Left hindlimb (tissue), 1 donor: ENCODE results near the gene SLC25A33.
A peak's percentile ranks its signal among the peaks of the same experiment; 100 is the strongest.

Experiments used
- DNase-seq: peaks from one replicate; pipeline ENCODE4 v3.0.0-alpha.2; 2018

Gene SLC25A33

DNA sequence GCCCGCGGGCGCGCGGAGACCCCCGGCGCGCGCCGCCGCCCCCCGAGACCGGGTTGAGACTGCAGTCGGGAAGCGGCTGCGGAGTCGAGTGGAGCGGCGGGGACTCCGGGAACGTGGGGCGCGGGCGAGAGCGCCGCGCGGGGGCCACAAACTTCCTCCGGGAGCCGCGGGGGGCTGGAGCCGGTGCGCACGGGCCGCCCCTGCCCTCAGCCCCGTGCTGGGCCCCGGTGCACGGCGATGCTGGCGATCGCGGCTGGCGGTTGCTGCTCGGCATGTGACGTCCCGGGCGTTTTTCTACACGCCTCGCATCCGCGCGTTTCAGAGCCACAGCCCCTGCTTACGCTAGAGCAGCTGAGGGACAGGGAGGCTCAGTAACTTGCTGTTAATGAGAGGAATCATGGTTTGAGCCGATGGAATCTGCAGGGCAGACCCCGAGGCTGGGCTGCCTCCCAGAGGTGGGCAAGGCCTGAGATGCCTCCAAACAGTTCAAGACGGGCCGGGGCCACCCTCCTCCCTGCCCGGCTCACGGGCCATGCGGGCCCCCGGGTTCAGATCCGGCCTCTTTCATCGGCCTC lies 50.0 kb downstream of the SLC25A33 start:
- DNase-seq, result no peak

GRCh38 chr1:9589719-9590157 lies 50.5 kb downstream of the SLC25A33 start:
- DNase-seq, result no peak

GRCh38 chr1:9590201-9590600 lies 50.9 kb downstream of the SLC25A33 start:
- DNase-seq, result no peak

DNA sequence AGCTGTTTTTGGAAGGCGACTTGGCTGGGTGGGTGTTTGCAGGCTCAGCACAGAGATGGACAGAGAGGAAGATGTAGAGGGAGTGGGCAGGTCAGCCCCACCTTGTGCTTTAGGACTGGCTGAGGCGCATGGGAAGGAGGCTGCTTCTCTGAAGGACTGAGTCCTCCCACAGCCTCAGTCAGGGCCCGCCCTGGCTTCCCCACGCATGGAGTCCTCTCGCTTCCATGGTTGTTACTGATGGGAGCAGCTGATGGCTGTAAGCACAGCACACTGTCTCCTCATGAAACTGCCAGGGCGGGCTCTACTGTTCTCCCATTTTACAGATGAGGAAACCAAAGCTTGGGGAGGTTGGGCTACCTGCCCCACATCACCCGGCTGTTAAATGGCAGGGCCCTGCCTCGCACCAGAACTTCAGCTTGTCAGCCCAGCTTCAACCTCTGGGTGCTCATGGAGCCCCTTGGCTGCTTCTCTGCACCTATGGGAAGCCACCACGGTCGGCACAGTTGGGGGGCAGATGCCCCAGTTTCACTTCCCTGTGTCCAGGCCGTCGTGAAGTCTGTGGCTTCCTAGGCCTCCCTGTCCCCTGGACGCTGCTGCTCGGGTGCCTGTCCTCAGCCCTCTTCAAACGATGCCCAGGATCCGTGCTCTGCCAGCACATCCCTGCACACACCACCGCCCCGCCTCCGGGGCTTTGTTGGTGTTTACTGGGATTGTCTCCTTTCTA lies 51.8 kb downstream of the SLC25A33 start:
- no peak for DNase-seq

DNA sequence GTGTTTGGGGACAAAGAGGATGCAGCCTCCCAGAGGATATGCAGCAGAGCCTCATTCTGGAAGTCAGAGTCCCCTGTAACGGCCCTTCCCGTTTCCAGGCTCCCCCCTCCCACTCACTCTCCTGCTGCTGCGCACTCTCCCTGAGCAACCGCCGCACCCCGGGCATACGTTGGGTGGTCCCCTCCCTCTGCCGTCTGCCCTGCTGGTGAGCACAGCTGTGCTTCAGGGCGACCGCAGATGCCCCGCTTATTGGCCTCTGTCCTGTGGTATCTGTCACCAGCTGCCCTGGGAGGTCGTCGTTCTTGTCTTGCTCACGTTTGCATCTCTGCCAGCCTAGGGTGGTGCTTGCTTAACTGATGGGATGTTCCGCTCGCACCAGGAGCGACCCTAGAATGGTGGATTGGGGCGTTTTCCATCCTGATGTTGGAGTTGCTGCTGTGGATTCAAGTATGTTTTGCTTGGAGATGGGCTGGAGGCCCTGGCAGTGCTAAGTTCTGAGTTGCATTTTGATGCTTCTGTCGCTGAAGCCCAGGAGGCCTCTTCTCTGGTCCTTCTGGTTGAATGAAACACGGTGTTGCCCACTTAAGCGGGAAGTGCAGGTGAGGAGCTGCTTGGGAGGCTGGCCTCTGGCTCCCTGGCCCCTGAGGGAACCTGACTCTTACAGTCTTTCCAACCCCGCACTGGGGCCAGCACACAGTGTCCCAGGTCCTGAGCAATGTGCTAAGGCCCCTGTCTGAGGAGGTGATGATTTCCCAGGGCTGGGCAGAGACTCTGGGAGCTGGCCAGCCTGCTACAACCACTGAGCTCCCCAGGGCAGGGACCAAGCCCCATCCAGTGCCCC lies 52.6 kb downstream of the SLC25A33 start:
- DNase-seq, result no peak

DNA sequence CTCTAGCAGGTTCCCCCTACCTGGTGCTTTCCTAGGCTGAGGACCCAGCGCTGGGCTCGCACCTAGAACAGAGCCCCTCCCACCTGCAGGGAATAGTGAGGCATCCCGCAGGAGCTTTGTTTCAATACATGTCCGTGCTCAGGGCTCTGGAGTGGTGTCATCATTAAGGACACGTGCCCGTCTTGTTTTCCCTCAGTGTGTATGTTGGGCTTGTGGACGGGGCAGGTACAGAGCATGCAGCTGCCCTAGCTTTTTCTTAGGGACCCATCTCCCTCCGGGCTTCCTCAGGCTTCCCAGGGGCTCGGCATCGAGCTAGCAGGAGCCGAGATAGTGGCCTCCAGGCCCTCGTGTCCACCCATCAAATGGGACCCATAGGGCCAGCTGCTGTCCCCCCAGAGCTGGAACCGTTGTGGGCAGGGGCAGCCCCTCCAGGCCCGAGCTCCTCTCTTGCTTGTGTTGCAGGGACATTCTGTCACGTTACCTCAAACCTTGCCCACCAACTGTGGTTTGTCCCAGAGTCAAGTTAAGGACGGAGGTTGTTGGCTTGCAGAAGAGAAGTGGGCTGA lies 53.3 kb downstream of the SLC25A33 start:
- no peak for DNase-seq

DNA sequence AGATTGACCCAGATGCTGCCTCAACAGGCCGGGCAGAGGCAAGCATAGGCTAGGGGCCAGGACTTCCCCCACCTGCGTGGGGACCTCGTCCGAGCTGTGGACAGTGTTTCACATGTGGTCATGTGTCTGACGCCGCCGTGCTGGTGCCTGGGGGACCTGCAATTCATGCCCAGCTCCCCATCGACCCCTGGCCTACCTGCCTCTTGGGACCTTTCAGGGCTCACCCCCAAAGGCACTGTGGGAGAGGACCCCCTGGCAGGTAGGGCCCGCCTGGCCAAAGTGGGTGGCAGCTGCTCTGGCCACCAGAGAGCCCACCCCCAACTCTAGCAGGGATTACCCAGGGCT lies 53.9 kb downstream of the SLC25A33 start:
- no peak for DNase-seq

- DNase-seq, result peak; percentile 80
These were observed 54.5 kb downstream of the SLC25A33 start for GRCh38 chr1:9593492-9594465.

DNA sequence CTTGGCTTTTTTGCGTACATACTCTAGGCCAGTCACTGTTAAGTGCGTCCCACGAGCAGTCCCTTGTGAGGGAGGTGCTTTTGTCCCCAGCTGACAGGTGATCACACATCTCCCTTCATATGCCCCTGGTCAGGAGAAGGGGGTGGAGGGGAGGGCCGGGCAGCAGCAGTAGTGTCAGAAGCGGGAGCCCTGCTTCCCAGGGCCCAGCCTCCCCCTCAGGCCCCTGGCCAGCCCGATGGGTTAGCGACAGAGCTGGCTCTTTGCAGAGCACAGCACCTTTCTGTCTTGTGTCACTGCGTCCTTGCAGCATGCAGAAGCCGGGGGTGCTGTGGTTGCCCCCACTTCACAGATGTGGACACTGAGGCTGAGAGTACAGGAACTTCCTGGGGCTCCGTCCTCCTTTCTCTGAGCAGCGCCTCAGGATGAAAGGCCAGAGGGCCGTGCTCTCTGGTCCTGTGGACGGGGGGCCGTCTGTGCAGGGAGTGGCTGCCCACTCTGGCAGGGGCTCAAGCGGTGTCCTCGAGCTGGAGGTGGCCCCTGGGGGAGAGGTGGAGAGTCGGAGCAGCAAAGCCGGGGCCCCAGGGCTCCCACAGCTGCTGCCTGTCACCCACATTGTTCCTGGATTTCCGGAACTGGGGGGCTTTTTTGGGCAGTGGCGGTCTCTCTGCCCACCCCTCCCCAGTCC lies 55.3 kb downstream of the SLC25A33 start:
- no peak for DNase-seq

- no peak for DNase-seq
These were observed 56.1 kb downstream of the SLC25A33 start for GRCh38 chr1:9595156-9595967.

DNA sequence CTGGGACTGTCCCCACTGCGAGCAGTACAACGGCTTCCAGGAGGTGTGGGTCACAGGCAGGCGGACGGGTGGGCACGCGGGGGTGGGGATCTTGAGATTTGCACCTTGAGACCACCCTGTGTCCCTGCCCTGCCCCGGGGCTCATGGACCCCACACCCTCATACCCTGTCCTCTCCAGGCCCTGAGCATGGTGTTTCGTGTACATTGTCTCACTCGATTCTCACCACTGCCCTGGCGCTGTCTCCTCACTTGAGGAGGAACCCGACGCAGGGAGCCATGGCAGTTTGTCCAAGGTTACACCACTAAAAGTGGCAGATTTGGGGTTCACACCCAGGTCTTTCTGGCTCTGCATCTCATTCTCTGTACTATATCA lies 56.7 kb downstream of the SLC25A33 start:
- no peak for DNase-seq

DNA sequence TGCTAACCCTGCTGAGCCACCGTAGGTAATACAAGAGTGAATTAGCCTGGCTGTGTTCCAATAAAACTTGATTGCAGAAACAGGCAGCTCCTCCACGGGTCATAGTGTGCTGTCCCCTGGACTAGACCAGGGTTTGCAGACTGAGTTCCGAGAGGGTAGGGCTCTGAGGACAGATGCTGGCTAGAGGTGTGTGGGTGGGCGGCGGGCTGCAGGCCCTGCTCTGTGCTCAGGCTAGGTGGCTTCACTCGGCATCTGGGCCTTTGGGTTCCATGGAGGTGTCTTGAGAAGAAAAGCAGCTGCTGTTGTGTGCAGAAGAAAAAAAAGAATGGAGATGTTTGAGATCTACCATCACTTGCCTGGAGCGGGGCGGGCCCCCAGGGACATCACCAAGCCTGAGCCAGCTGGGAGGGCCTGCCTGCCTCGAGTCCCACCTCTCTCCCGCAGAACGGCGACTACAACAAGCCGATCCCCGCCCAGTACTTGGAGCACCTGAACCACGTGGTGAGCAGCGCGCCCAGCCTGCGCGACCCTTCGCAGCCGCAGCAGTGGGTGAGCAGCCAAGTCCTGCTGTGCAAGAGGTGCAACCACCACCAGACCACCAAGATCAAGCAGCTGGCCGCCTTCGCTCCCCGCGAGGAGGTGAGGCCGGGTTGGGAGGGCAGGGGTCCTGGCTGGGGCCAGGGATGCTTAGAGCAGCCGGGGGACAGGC lies 57.3 kb downstream of the SLC25A33 start:
- DNase-seq, result no peak

DNA sequence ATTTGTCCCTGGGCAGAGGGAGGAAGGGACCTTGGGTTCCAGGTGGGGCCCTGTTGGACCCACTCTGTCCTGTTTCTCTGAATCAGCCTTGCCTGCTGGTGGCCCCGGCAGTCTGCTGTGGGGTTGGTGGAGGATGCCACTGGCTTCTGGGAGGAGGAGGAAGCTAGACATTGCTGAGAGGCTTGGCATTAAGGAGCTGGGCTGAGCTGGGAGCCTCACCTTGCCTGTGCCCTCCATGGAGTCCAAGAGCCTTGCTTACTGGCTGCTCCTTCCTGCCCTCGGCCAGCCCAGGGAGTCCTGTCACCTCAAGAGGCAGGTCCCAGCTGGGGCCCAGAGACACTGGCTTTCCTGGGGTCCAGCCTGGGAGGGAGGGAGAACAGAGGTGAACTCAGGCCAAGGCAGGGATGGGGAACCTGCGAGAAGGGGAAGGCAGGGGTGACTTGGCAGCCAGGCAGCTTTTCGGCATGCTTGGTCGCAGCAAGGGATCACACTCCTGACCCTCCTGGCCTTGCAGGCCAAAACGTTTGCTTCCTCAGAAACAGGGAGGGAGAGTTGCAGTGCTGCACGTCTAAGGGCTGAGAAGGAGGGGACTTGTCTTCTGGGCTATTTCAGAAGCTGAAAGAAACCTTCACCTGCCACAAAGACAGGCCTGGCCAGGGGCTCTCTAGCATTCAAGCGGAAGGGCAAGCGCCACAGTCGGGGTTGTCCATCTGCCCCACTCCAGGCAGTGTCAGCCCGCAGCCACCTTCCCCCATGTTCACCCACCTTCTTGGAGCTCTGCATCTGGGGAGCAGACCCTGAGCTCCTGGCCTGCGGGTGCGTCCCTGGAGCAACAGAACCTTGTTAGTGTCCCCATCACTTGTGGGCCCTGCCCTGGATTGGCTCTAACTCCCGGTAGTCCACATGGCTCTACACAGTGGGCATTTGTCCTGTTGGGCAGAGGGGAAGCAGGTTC lies 58.4 kb downstream of the SLC25A33 start:
- no peak for DNase-seq

GRCh38 chr1:9598316-9598700 lies 59.0 kb downstream of the SLC25A33 start:
- no peak for DNase-seq

DNA sequence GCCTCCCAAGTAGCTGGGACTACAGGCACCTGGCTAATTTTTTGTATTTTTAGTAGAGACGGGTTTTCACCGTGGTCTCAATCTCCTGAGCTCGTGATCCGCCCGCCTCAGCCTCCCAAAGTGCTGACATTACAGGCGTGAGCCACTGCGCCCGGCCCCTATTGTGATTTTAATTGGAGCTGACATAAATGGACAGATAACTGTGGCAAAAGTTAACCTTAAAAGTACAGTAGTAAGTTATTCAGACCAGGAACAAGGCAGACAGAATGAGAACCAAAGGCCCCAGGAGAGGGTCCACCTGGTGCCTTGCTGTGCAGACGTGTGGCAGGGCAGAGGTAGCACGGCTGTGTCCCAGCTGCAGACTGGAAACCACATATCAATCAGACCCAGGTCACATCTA lies 60.5 kb downstream of the SLC25A33 start:
- DNase-seq, result no peak

- DNase-seq, result no peak
These were observed 61.9 kb downstream of the SLC25A33 start for GRCh38 chr1:9600861-9601834.

GRCh38 chr1:9601942-9602793 lies 62.9 kb downstream of the SLC25A33 start:
- peak; percentile 18 for DNase-seq
